ENCODE results near the gene RNF220.

The RNF220 gene

GRCh38 chr1:44436401-44437106 lies 31.5 kb downstream of the RNF220 start:
- DNase-seq: no peak

- DNase-seq: no peak
Measured at GRCh38 chr1:44437107-44437716, 32.2 kb downstream of the RNF220 start.

DNA sequence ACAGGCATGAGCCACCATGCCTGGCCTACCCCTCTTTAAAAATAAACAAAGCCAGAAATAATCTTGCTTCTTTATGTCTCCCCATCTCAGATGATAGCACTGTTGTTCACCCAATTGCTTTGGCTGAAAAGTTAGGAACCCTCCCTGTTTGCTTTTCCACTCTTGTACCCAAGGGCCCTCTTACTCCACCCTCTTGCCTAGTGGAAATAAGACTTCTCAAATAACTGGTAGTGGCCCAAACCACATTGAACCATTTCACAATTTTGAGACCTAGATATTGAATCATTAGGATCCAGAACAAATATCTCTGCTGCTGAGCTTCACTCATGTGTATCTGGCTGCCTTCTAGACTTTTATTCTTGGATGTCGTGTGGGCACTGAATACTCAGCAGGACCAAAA lies 37.7 kb downstream of the RNF220 start:
- DNase-seq: no peak

DNA sequence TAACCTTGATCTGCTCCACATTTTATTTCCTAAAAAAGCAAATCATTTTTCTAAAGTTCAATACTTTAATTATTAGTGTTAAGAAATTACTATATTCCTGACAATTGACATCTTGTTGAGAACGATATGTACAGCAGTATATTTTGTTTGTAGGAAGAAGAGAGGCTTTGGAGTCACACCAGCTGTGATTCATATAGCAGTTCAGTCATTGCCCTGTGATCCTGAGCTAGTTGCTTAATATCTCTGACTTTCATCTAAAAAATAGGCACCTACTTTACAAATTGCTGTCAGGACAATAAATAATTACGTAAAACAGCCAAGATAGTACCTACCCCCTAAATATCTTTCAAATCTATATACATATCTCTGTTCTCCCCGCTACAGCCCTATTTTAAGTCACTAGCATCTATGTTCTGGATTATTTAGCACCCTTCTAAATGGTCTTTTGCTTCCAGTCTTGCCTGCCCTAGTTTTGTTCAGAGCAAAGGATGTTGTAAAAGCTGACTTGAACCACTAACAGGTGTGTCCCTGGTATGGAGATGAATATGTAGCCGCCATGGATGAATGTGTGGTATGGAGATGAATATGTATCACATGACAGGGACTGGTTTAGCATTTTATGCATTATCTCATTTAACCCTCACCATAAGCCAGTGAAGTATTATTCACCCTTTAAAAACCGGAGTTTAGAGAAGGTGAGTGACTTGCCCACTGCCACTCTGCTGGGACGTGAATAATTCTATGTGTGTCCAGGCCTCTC lies 42.2 kb downstream of the RNF220 start:
- DNase-seq: no peak

- no peak for DNase-seq
Measured at GRCh38 chr1:44453798-44454349, 48.8 kb downstream of the RNF220 start.

GRCh38 chr1:44454704-44455103 lies 49.6 kb downstream of the RNF220 start:
- DNase-seq: no peak

- DNase-seq: no peak
Measured at GRCh38 chr1:44460107-44460882, 55.2 kb downstream of the RNF220 start.

DNA sequence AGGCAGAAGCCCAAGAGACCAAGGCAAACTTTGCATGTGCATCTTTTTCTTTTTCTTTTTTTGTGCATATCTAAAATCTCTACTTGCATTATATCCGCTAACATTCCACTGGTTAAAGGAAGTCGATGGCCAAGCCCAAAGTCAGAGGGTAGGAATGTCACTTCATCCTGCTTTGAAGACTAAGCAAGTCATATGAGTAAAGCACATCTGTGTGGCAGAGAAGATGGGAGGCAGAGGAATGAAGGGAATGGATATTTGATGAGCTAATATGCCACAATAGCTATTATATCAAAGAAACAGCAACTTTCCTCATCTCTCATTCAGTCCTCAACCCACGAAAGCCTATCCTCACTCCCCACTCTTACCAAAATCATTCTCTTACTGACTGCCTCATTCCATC lies 59.3 kb downstream of the RNF220 start:
- no peak for DNase-seq

DNA sequence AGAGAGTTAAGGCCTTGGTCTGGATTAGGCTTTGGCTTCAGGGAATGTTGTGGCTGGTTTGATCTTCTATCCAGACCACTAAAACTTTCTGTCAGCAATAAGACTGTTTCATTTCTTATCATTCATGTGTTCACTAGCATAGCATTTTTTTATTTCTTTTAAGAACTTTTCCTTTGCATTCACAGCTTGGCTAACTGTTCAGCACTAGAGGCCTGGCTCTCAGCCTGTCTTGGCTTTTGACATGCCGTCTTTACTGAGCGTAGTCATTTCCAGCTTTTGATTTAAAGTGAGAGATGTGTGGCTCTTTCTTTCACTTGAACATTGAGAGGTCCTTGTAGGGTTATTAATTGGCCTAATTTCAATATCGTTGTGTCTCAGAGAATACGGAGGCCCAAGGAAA lies 62.5 kb downstream of the RNF220 start:
- DNase-seq: no peak

DNA sequence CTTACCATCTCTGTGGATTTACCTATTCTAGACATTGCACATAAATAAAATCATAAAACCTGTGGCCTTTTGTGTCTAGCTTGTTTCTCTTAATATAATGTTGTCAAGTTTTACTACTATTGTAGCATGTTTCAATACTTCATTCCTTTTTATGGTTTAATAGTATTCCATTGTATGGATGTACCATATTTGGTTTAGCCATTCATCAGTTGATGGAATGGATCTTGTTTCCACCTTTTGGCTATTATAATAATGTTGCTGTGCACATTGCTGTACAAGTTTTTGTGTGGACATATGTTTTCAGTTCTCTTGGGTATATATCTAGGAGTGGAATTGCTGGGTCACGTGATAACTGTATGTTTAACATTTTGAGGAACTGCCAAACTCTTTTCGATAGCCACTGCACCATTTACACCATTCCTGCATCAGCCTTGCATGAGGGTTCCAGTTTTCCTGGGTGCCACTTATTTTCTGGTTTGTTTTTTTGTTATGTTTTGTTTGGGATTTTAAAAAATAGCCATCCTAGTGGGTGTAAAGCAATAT lies 66.9 kb downstream of the RNF220 start:
- no peak for DNase-seq

- no peak for DNase-seq
Measured at GRCh38 chr1:44472620-44473525, 67.8 kb downstream of the RNF220 start.

DNA sequence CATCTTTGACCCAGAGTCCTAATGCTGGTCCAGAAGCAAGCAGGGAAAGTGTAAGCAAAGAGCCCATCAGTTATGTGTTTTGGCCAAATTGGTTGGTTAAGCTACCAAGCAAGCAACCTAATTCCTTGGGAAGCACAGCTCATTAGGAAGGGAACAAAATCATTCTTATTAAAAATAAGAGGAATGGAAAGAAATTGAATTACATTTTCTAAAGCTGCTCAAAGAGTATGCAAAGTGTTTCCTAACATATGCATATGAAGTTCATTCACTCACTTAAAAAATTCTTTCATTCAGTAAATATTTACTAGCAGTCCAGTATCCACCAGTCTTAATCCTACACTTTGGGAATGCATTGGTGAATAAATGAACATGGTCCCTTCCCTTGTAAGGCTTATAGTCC lies 71.8 kb downstream of the RNF220 start:
- DNase-seq: no peak

DNA sequence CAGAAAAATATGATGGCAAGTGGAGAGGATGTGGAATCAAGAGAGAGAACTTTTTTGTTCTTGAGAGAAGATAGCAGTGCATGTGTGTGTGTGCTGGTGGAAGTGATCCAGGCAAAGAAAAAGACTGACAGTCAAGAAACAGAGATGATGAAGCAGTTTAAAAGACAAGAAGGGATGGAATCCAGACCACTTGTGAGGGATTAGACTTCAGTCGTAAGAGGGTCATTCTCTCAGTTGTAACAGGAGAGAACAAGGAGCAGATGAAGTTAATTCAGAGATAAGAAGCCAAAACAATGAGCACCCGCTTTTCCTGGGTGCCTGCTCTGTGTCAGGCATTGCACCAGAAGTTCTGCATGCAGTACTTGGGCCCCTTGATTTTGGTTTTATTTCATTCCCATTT lies 76.6 kb downstream of the RNF220 start:
- DNase-seq: no peak

DNA sequence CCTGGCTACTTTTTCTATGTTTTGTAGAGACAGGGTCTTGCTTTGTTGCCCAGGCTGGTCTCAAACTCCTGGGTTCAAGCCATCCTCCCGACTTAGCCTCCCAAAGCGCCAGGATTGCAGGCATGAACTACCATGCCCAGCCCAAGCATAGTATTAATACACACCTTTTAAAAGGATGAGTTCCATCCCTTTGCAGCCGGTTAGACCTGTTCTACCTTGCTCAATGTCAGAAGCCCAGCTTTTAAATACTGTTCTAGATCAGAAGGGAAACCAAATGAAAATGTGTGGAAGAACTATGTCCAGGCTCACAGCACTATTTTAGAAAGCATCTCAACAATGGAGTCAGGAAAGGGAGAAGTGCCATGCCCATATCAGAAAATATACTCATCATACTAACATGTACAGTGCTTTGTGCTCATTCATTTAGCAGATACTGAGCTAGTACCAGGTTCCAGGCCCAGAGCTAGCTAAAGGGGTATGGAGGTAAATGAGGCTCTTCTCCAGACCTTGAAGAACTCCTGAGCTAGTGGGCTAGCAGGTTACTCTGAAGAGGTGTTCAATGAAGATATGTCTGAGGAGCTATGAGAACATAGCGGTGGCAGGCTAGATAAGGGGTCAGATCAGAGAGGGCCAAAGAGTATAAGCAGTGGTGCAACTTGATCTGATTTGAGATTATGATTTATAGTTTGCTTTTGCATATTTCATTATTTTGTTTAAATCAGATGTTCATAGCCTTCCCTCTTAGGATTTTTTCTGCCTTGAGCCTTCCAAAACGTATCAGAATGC lies 78.2 kb downstream of the RNF220 start:
- no peak for DNase-seq

GRCh38 chr1:44484155-44484688 lies 79.2 kb downstream of the RNF220 start:
- DNase-seq: no peak

DNA sequence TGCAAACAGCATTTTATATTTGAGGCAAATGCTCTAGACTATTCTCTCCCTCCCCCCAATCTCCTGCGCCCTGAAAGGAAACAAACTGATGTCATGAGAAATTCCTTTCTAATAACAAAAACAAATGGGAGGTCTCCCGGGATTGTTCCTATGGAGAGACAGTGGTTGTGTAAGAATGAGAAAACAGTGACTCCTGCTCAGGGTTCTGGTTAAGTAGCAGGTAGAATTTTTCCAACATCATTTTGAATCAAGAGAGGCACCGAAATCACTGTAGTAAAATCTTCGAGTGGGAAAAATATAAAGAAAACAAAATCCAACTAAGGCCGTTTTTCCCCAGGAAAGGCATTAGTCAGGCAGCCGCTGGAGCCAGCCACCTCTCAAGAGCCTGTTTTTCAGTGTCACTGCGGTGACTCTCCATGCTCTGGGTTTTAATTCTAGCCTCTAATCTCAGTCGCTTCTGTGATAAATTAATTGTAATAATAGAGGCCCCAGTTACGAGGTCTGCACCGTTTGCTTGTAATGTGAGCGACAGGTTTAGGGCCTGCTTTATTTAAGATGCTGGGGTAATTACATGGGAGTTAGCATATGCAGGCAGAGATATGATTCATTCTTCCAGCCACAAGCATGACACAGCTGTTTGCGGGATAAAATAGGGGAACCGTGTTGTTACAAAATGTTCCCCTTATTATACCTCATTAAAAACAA lies 80.3 kb downstream of the RNF220 start:
- no peak for DNase-seq

- DNase-seq: no peak
Measured at GRCh38 chr1:44485934-44486460, 80.9 kb downstream of the RNF220 start.

DNA sequence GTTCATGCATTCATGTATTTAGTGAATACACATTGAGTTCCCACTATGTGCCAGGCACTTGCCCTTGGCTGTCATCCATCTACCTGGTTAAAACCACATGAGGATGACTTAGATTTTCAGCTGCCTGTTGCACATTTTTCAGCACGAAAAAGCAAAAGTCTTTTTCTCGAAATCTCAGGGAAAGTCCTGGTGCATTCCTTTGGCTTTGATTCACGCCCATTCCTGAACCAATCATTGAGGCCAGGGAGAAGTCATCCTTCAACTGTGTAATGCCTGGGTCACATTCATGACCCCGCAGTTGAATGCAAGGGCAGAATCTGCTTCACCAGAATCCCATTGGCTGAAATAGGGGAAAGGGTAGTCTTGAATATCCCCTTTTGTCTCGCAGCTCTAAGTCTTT lies 84.4 kb downstream of the RNF220 start:
- DNase-seq: no peak

GRCh38 chr1:44496541-44497171 lies 91.6 kb downstream of the RNF220 start:
- no peak for DNase-seq

Data from T-helper 1 cell (primary cell).